Measurements from ENCODE around the gene SMIM15. TPM values are rescaled to one million over a fixed set of nuclear protein-coding genes. Genes with fewer than 3 reads are reported as not detected.

Gene SMIM15
- total RNA-seq, 2 experiments from 2014 or later = 91.1 to 93.9 TPM

Other genes starting within 250 kb of the SMIM15 start
- 10 to 100 TPM; 13.0 to 14.5 TPM for gene ERCC8, start 217.4 kb downstream of the SMIM15 start, total RNA-seq
- gene NDUFAF2, start 217.3 kb downstream of the SMIM15 start, total RNA-seq = 10 to 100 TPM; 43.8 to 48.3 TPM
- 1 to 10 TPM; 6.4 to 6.5 TPM for gene ZSWIM6, start 169.8 kb upstream of the SMIM15 start, total RNA-seq